Muscle of back (tissue), 11 donors: Measurements from ENCODE around the gene DUSP10. TPM values are rescaled to one million over a fixed set of nuclear protein-coding genes. Genes with fewer than 3 reads are reported as not detected.

Experiments
- DNase-seq, 3 donors: peaks; one replicate each; pipeline versions ENCODE4 v3.0.0 to v3.0.0-alpha.2; 2013
- polyA plus RNA-seq, 10 donors: library from polyadenylated mRNA; unstranded; fragments of 120-200 nt; gene quantifications; one replicate each; pipeline ENCODE4 v1.2.1, GENCODE V29; 2013; ENCODE audit not compliant: insufficient read length in 10 of 10

Gene DUSP10
- polyA plus RNA-seq, 10 donors: 12.0 to 35.6 (median 23.7) TPM

DNA sequence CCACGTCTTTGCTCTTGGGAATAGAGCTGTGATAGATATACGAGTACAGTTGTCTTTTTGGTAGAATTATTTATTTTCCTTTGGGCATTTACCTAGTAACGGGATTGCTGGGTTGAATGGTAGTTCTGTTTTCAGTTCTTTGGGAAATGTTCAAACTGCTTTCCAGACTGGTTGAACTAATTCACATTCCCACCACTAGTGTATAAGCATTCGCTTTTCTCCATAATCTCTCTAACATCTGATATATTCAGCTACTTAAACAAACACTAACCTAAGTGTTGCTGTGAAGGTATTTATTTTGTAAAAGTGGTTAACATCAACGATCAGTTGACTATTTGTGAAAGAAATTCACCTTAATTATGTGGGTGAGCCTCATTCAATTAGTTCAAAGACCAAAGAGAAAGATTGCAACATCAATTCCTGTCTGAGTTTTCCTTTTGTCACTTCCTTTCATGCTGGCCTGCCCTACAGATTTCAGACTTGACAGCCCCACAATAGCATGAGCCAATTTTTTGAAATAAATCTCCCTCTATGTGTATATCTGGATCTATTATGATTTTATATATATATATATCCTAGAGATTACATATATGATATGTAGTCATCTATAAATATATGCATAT, 26.7 kb upstream of the DUSP10 start:
- DNase-seq: no peak

DNA sequence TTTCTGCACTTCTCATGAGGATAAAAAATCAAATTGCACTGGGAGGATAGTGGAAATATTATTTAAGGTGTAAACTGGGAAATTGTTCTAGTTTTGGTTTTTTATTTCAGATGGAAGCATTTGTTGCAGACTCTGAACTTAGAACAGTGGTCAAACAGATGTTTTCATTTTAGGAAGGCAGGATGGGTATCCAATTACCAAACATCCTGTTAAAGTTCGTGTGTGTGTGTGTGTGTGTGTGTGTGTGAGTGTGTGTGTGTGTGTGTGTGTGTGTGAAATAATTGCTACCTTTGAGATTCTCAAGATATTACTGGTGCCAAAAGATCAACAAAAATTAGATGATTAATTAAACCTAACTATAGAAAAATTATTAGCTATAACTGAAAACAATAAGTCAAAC, 24.3 kb upstream of the DUSP10 start:
- peak in 2 of 3 donors; percentile 21 to 22 for DNase-seq

DNA sequence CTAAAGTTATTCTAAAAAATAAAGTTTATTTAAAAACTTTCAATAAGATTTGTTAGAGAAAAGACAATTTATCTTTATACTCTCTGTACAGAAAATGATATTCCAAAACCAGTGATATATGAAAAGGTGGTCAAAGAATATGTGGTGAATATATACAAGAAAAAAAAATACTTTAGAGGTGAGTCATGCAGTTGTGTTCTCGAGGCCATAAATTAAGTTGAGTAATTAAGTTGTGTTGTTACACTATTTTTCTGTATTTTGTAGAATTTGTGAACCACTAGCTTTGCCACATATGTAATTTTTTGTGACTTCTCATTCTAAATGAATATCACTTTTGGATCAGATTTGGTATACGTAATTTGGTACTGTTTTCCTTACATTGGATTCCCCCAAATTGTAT, 23.6 kb upstream of the DUSP10 start:
- DNase-seq: no peak

DNA sequence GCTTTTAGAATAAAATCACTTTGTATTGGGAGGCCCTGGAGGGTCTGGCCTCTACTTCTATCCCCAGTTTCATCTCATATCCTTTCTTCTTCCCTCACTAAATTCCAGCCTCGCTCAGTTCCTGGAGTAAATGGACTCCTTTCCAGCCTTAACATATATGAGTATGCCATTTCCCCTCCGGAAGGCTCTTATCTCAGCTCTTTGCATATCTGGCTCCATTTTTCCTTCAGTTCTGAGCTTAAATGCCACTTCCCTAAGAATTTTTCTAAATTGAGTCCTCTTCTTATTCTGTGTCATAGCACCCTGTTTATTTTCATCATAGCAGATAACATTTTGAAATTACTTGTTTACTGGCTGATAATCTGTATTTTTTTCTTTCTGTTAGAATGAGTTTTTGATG, 20.2 kb upstream of the DUSP10 start:
- DNase-seq: no peak

DNA sequence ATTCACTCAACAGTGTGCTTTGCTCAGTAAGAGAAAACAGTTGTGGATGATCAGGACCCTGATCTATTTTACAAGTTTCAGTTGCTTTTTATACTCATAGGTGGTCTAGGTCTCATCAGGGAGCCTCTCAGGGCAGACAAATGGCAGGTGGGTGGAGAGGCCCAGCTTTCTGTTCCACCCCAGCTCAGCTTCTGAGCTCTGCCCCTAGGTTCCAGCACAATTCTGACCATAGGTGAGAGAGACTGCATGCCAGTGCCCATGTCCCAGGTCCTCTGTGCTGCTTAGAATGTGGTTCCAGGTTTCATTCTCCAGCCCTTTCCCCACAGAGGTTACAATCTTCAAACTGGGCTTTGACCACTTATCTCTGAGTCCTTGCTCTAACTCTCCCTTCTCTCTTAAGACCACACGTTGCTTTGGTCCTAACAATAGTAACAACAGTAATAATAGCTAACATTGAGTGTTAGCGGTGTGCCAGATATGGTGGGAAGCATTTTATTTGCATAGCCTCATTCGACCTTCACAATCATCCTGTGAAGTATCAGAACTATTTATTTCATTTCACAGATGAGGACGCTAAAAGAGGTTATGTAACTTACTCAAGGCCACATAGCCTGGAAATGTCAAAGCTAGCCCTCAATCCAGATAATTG, 19.6 kb upstream of the DUSP10 start:
- no peak for DNase-seq

DNA sequence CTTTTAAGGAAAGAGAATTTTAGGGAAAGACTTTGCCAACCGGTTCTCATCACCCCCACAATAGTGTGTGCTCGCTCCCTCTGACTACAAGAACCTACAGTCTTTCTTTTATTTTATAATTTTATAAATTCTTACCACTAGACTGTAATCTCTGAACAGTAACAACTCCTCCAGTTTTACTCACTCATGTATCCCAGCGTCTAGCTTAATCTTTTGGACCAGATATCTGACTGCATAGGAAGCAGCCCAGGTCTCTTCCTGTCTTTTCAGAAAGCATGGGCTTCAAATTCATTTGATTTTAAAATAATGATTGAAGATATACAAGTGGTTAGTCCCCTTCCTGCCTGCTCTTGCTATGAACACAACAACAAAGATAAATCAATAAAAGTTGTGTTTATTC, 19.0 kb upstream of the DUSP10 start:
- DNase-seq: no peak

DNA sequence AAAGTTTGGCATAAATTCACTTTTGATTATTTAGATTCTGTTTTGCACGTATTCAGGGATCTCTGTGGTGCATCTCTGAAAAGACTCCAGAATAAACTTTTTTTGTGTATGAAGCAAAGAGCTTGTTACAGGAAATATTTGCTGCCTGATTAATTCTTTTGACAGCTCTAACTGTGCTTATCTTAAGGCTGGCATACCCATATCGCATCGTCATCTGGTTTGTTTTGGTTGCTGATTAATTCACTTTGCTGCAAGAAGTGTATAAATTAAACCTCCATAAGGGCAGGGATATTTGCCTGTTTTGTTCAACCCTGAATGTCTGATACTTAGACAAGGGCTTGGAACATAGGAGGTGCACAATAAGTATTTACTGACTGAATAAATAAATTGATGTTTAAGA, 17.5 kb upstream of the DUSP10 start:
- DNase-seq: no peak

DNA sequence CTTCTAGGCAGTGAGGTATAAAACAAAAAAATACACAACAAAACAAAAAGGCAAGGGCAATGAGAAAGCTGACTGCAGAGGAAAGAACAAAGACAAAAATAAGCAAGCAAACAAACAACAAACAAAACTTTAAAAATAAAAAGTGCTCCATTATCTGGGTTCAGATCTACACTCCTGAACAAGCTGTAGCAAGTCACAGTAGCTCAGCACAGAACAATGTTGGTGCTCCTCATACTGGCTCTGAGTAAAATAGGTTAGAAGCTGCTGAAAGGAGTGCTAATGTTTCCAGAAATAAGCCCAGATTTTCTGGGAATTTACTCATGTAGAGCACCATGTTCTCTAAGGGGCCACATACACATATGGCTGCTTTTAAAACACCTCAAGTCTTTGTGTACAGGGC, 16.6 kb upstream of the DUSP10 start:
- DNase-seq: no peak

DNA sequence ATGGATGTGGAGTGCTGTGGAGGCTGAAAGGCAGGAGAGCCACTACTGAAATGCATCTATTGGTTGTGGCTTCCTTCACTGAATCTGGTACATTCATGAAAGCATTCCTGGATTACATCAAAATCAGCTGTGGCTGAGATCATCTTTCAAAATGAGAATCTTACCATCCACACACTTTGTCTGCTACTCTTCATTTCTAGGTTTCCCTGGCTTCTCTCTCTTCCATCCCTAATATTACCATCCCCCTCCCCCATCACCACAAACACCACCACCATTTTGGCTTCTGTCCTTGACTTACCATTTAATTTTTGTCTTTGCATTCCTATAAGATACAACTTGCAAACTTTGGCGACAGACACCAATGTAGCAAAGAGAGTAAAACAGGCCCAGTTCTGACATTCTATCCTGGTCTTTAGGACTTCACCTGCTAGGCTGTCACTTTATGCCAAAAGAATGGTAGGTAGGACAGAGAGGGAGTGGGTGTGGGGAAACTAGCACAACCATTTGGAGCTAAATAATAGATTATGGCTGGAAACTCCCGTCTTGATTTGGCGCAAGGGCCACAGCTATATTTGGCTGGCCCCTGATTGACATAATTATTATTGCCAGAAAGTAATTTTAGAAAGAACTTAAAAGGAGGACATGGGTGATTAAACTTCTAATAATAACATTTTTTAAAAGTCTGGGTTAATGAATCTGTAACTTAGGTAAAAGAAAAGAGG, 15.1 kb upstream of the DUSP10 start:
- no peak for DNase-seq

DNA sequence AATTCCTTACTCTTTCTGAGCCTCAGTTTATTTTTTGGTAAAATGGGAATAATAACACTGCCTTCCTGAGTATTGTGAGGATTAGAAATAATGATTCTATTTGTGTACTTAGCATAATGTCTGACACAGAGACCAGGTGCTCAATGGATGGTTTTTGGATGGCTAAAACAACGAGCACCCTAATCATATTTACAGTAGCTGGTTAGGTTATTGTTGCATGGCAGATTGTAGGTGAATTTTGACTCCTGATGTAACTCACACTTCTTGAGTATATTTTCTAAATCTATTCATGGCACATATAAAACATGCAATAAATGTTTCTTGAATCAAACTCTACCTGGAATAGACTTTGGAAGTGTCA, 11.9 kb upstream of the DUSP10 start:
- DNase-seq: no peak

DNA sequence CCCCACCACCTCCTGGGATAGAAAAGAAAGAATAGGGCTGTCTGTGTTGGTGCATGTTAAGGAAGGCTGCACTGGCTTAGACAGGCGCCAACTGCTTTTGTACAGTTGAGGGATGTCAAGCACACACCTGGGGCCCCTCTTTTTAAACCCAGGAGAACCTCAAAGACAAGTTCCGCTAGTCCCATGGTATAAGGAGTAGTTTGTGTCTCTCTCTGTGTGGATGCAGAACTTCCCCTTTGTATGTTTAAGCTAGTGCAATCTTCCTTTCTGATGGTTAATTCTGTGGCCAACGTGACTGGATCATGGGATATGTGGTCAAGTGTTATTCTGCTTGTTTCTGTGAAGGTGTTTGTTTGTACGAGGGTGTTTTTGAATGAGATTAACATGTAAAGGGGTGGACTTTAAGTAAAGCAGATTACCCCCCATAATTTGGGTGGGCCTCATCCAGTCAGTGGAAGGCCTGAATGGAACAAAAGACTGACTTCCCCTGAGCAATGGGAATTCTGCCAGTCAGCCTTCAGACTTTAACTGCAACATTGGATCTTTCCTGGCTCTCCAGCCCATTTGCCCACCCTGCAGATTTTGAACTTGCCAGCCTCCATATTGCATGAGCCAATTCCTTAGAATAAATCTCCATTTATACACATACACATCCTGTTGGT, 9.5 kb upstream of the DUSP10 start:
- no peak for DNase-seq

DNA sequence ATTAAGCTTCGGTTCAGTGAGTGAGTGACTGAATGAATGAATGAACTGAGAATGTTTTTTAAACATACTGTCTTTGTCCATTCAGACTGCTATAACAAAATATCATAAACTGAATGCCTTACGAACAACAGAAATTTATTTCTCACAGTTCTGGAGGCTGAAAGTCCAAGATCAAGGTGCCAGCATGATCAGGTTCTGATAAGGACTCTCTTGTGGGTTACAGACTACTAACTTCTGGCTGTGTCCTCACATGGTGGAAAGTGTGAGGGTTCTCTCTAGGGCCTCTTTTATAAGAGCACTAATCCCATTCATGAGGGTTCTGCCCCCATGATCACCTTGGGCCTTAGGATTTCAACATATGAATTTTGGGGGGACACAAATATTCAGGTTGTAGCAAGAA, 7.1 kb upstream of the DUSP10 start:
- DNase-seq: no peak

DNA sequence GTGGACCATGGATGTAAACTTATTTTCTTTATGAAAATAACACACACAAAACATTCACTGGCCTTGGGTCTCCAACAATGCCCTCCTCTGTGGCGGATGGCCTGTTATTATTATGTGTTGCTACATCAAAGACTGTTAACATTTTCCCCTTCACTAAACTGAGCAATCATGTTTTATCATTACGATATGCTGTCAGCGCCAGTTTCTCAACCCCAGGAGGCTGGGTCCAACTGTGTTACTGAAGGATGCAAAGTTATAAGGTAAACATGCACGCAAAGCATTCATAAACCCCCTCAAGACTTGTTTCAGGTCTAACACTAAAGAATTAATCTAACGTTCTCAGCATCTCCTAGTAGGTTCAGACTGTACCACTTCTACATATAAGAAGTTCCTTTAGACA, 6.0 kb upstream of the DUSP10 start:
- no peak for DNase-seq

DNA sequence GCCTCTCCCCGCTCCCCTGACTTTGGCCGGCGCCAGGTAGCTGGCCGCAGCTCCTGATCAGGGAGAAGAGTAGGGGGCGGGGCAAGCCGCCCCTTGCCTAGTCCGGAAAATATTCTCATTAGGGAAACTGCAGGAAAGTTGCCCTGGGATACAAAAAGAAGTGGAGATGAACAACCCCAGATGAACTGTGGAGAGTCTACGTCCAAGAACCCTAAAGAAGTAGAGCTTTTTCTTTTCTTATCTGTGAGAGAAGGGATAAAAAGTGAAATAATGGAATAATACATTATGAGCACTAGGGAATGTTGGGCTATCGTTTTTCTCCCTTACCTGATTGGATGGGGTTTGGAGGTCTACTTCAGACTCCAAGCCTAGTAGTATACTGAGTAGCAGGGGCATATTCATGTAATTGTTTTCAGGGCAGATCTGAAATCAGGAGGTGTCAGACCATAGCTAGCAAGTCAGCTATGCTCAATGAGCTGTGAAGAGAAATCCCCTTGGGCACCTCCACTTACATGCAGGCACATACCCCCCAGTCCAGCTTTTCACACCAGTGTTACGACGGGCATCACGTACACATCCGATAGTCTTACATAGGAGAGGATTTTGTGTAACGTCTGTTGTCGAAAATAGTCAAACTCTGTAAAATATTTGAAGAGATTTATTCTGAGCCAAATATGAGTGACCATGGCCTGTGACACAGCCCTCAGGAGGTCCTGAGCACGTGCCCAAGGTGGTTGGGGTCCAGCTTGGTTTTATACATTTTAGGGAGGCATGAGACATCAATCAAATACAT, 1.7 kb upstream of the DUSP10 start:
- DNase-seq: no peak

DNA sequence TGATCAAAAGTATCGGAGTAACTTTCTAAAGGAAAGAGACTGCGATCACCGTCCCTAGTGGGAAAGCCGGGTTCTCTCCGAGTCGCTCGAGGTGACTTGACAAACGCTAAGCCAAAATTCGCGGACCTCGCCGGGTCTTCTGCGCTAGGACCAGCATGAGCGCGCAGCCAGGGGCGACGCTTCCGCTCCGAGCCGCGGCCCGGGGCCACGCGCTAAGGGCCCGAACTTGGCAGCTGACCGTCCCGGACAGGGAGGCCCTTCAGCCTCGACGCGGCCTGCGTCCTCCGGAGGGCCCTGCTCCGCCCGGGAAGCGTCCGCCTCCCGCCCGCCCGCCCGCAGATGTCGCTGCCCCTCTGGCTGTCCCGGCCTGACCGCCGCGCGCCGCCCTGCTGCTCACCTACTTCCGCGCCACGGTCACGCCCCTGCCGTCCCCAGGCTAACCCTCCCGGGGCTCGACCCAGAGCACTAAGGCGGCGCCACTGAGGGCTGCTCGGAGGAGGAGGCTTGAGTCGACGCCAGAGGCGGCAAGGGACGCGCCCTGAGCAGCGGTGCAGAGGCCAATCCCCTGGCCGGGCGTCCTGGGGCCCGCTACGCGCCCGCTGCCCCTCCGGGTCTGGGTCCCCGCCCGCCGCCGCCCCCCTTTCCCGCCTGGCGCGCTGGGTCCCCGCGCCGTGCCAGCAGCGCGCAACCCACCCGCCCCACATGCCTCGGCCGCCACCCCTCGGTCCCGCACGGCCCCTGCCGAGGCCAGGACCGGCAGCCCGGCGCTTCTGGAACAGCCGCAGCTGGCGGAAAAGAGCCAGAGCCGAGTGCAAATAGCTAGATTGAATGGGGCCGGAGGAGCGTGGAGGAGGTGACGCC, 896 bp upstream of the DUSP10 start:
- DNase-seq: peak; percentile 68 to 96 (median 86)

DNA sequence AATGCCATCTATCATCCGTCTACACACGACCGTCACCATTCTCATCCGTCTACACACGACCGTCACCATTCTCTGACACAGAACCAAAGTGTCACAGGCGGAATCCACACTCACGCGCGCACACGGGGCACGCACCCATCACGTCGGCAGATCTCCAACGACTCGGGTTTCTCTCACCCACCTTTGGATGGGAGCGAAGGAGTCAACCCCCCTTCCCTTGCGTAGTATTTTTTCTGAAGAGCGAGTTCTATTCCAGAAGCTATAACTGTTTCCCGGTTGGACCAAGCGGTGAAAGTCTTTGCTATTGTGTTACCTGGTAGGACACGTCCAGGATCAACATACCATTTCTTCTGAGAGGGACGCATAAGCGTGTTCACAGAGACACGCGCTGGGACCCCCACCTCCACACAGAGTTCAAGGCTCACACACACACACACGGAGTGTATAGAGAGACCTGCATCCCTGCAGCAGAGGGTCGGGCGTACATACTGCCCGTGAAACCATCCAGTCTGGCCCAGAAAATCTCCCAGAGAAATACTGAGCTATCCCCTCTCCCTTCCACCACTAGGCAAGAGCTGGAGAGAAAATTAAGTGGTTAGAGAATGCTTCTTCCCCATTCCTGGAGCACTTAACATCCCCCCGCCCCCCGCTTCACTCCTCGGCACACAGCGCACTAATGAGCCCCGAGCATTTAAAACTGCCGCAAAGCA, 741 bp downstream of the DUSP10 start:
- peak in 2 of 3 donors; percentile 53 to 85 for DNase-seq

DNA sequence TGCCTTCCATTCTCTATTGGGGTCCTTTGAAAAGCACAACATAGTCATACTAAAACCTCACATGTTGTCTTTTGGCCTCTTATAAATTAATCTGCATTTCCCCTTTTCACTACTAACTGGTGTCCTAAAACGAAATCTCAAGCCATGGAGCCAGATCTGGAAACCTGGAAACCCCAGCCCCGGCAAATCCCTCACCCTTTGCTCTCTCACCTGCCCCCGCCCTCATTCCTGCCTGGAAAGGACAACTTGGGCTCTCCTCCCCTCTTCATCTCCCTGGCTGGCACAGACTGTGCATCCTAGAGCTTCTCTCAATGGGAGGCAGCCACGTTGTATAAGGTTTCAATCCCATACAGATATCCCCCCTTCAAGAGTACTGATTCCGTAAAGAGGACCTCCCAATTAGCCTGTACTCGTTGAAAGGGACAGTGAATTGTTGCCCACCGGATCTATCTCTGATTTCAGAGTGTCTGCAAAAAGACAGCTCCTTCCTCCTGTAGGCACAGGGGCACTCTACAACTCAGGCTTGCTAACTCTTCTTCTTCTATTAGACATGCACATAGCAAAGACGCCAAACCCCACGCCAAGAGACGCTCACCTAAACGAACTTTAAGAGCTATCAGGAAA, 1.4 kb downstream of the DUSP10 start:
- no peak for DNase-seq

DNA sequence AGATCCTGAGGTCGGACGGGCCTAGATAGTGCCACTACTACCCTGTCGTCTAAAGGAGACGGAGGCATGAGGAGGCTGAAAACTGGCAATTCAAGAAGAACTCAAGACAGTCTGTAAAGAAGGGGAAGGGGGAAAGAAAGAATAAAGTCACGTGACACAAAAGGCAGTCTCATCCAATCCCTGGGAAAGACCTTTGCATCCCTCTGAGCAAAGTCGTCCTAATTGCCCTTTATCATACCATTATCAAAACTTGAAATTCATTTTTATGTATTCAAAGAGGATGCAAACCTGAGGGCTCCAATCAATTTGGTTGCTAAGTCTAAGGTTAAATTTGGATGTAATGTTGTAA, 2.2 kb downstream of the DUSP10 start:
- no peak for DNase-seq

DNA sequence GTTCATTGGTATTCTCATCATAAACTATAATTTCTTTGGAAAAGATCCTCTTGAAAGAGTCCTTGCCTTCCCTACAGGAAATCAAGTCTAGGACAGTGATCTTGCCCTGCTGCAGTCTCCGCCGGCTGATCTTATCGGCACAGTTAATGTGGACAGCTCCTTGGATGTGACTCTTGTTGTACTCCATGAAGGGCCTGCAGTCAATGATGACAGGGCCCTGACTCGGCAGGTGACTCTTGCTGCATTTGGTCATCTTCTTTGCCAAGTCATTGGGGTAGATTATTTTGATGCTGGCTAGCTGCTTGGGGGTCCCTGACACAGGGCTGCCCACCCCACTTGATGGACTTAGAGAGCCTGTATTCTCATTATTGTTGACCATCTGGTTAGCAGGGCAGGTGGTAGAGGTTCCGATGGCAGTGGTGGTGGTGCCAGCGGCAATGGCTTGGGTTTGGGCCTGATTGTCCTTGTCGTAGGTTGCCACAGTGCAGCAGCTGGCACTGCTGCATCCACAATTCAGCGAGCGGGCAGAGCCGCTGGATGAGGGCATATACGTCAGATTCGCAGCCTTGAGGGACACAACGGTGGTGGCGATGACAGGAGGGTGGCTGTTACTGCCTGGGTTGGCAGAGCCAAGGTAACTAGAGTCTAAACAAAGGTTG, 2.7 kb downstream of the DUSP10 start:
- no peak for DNase-seq
